BE2C (cell line): ENCODE measurements around the gene FYN.

ENCODE experiments used
- DNase-seq: peaks from one replicate; pipeline ENCODE4 v3.0.0-alpha.2; 2020
- H3K27me3 ChIP-seq: fragments of 250-450 bp; sonication (Bioruptor Pico); 2 replicates; pipeline ENCODE4 v1.5.1; 2020; ENCODE audit warnings: mild to moderate bottlenecking
- H3K36me3 ChIP-seq: fragments of 250-450 bp; sonication (Bioruptor Pico); 2 replicates; pipeline ENCODE4 v1.5.1; 2020; ENCODE audit warnings: mild to moderate bottlenecking
- H3K4me1 ChIP-seq: fragments of 250-450 bp; sonication (Bioruptor Pico); 2 replicates; pipeline ENCODE4 v1.5.1; 2020
- H3K4me3 ChIP-seq: 2 replicates; pipeline ENCODE4 v1.5.1; 2011; ENCODE audit warnings: low read depth, low read length
- H3K9me3 ChIP-seq: fragments of 250-450 bp; sonication (Bioruptor Pico); 2 replicates; pipeline ENCODE4 v1.5.1; 2020
- TF ChIP-seq, protein P1 (sequence below): IDR thresholded peaks from 2 replicates; pipeline ENCODE4 v1.5.1; 2012; ENCODE audit warnings: mild to moderate bottlenecking, low read depth, low read length

The FYN gene

DNA sequence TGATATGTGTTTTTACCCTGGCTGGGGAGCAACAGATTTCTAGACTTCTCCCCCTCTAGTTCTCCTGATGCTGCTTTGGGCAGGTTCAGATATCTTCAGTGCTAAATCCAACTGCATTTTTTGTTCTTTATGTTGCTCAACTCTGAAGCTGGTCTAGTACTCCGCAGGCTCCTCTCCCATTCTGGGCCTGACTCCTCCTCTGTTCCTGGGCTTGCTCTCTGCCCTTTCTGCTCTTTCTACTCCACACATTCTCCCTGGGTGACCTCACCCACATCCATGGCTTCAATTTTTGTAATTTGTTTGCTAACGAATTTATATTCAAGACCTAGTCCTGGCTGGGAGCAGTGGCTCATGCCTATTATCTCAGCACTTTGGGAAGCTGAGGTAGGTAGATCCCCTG lies 6.4 kb downstream of the FYN start:
- DNase-seq: no peak
- H3K4me1 ChIP-seq: peaks cover 7% of the 10 kb centered on the region
- H3K27me3 ChIP-seq: no peaks in the 10 kb centered on the region
- H3K4me3 ChIP-seq: no peak overlapping the region
- peaks cover 5% of the 10 kb centered on the region; the same call in 1 of the 2 replicates for H3K36me3 ChIP-seq
- no peaks in the 10 kb centered on the region for H3K9me3 ChIP-seq
- TF ChIP-seq, protein P1, sequence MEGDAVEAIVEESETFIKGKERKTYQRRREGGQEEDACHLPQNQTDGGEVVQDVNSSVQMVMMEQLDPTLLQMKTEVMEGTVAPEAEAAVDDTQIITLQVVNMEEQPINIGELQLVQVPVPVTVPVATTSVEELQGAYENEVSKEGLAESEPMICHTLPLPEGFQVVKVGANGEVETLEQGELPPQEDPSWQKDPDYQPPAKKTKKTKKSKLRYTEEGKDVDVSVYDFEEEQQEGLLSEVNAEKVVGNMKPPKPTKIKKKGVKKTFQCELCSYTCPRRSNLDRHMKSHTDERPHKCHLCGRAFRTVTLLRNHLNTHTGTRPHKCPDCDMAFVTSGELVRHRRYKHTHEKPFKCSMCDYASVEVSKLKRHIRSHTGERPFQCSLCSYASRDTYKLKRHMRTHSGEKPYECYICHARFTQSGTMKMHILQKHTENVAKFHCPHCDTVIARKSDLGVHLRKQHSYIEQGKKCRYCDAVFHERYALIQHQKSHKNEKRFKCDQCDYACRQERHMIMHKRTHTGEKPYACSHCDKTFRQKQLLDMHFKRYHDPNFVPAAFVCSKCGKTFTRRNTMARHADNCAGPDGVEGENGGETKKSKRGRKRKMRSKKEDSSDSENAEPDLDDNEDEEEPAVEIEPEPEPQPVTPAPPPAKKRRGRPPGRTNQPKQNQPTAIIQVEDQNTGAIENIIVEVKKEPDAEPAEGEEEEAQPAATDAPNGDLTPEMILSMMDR: no peak

DNA sequence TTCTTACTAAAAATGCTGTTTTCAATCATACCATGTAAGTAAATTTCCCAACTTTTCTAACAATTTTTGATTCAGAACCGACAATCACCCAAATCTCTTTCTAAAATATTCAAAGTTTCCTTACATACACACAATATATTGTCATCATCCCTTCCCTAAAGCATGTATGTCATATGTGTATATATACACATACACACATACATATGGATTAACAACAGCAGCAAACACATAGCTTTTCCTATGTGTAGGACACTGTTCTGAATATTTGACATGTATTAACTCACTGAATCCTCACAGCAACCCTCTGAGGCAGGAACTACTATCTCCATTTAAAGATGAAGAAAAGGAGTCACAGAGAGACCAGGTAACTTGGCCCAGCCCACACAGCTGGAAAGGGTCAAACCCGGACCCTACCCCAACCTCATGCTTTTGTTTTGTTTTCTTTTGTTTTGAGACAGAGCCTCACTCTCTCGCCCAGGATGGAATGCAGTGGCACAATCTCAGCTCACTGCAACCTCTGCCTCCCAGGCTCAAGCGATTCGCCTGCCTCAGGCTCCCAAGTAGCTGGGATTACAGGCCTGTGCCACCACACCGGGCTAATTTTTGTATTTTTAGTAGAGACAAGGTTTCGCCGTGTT lies 7.2 kb downstream of the FYN start:
- Histone ChIP-seq H3K9me3 (no peaks in the 10 kb centered on the region), H3K4me3 (no peak overlapping the region), H3K27me3 (no peaks in the 10 kb centered on the region), H3K36me3 (peaks cover 5% of the 10 kb centered on the region; the same call in 1 of the 2 replicates), H3K4me1 (peaks cover 7% of the 10 kb centered on the region)
- no peak for DNase-seq
- TF ChIP-seq, protein P1: no peak

DNA sequence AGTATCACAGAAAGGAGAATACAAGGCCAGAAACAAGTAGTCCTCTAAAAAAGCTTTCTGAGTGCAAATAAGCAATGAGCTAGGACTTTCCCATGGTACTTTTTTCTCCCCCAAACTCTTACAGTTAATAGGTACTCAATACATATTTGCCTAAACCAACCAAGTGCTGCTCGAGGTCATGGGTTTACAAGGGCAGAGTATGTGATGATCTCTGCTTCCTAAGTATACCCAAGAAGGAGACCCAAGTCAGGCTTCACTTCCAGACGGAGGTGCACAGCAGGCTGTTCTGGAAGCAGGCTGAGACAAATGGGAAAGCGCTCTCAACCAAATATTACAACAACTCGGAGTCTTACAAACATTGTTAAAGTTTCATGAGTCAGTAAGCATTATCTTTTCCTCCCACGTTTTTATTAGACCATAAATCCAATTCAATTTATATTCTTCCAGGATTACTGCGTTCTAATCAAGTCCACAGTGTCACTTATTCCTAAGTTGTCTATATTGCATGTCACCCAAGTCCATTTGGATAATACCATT lies 8.1 kb downstream of the FYN start:
- DNase-seq: no peak
- TF ChIP-seq, protein P1: no peak
- no peak overlapping the region for H3K4me3 ChIP-seq
- H3K36me3 ChIP-seq: peaks cover 5% of the 10 kb centered on the region; the same call in 1 of the 2 replicates
- no peaks in the 10 kb centered on the region for H3K9me3 ChIP-seq
- peaks cover 7% of the 10 kb centered on the region for H3K4me1 ChIP-seq
- H3K27me3 ChIP-seq: no peaks in the 10 kb centered on the region

DNA sequence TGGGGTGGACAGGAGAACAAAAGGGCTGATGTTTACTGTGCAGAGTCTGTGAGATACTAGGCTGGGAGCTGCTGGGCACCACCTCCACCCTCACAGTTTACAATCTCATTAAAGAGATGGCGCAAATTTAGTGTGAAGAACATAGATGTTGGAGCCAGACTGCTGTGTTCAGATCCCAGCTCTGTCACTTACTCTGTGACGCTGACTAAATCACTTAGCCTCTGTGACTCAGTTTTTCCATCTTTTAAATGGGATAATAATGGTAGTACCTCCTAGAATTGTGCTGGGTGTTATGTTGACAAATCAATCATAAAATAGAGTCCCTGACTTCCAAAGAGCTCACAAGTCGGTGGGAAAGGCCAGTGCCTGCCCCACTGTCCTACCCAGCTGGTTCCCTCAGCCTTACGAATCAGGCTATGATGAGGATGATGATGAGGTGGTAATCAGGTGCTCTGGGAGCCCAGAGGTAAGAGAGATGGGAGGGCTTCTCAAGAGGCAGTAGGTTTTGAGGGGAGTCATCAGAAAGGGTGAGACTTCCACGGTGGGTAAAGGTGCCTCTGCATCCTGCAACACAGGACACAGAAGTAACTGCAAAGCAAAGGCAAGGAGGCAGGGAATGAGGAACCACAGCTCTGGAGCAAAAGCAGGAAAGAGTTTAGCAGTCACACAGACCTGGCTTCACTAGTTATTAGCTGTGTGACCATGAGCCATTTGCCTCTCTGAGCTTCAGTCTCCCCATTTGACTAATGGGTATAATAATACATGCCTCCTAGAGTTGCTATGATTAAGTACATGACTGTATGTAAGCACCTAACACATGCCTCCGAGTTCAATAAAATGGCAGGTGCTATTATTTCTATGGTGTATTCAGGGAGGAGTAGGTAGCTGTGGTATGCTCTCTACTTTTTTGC lies 8.9 kb downstream of the FYN start:
- no peaks in the 10 kb centered on the region for H3K27me3 ChIP-seq
- peaks cover 10% of the 10 kb centered on the region for H3K4me1 ChIP-seq
- H3K9me3 ChIP-seq: no peaks in the 10 kb centered on the region
- H3K4me3 ChIP-seq: no peak overlapping the region
- H3K36me3 ChIP-seq: peaks cover 5% of the 10 kb centered on the region; the same call in 1 of the 2 replicates
- no peak for DNase-seq
- TF ChIP-seq, protein P1: no peak

DNA sequence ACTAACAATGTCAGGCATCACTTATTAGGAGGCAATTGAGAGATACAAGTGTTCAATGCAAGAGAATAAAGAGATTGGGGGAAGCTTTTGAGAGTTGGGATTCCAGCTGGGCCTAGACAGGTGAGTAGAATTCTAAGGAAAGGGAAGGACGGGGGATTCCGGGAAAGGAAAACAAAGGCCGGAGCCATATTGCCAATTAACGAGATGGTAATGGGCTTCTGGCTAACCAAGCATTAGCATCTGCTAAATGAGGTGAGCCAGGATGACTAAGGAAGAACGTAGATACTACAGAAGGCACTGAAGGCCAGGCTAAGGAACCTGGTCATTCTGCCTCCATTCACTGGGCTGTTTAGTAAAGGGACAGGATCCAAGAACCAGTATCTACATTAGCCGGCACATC lies 10.5 kb downstream of the FYN start:
- Histone ChIP-seq H3K4me1 (peaks cover 18% of the 10 kb centered on the region), H3K9me3 (no peaks in the 10 kb centered on the region), H3K4me3 (no peak overlapping the region), H3K36me3 (peaks cover 5% of the 10 kb centered on the region; the same call in 1 of the 2 replicates), H3K27me3 (no peaks in the 10 kb centered on the region)
- TF ChIP-seq, protein P1: no peak
- DNase-seq: no peak
